NCI-H2171 (cell line): ENCODE measurements around the gene NKG7.

ENCODE experiments used
- DNase-seq: peaks from one replicate; lab custom pipeline; 2025; lab: John Stamatoyannopoulos, UW

NKG7 gene

DNA sequence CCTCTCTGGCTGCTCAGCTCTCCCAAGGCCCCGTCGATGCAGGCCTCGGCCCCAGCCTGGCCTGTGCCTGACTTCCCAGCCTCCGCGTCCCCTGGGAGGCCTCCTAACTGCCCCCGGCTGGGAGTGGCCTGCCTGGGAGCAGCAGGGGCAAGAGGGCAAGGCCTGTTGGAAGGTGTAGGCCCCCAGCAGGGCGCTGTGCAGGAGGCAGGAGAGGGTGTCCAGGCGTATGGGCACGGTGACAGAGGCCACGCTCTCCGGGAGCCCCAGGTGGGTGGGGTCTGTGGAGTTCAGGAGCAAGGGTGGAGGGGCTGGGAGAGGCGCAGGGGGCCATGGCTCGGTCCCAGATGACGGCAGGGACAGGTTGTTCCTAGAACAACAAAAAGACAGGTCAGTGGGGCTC, 16.7 kb upstream of the NKG7 start:
- DNase-seq = no peak

DNA sequence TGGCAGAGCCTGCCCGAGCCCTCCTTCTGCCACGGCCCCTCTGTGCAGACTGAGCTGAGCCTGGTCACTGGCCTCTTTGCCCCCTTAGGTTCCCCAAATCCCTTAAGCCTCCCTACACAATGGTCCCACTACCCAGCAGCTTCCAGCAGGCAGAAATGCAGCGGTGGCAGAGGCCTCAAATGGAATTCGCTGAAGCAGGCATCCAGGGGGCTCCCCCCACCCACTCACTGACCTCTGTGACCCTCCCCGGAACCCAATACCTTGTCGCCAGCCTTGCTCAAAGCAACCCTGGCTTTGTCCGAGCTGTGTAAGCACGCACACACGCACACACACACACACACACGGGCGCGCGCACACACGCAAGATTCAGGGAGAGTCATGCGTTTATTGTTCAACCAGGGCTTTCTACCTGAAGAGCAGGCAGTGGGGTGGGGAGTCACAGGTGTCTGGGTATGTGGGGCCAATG, 15.5 kb upstream of the NKG7 start, which contains the start of gene LIM2:
TSS of gene LIM2 (minus strand) at position 51 of the 466 bp plus-strand sequence. CDS start 531 bp downstream, outside the sequence.
- DNase-seq = no peak

DNA sequence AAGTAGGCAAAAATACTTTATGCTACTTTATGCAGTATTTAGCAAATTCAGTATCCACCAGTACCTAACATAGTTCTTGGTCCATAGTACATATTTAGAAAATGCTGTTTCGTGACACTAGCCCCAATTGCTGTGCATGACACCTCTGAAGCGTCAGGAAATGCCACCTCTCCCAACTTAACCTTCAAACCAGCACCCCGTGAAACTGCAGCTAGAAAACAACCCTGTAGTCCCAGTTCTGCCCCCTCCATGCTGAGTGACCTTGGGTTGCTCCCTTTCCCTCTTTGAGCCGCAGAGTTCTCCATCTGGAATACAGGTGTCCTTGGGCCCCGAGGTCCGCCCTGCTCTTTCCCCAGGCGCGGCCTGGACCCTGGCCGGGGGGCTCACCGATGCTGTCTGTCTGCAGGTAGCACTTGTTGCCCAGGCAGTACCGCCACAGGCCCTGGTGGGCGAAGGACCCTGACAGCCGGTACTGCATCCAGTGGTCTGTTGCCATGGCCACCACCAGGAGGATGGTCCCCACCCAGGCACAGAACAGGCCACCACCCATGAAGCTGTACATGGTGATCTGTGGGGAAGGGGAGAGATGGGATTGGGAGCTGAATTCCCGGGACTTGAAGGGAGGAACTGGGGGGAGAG, 14.5 kb upstream of the NKG7 start:
- DNase-seq = no peak

DNA sequence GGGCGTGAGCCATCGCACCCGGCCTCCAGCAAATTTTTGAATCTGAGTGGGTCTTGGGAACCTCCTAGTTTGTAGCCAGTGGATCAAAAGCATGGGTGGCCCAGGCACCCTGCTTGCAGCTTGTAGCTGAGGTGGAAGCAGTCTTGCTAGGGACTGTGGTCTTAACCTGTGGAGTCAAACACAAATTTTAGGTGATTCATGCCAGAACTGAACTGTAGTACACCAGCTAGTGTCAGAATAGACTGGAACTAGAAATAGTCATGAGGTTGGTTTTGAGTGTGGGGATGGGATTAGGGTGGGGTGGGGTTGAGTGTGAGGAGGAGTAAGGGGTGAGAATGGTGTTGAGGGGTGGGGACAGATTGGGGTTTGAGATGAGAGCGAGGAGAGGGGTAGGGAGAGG, 9.6 kb upstream of the NKG7 start:
- no peak for DNase-seq

DNA sequence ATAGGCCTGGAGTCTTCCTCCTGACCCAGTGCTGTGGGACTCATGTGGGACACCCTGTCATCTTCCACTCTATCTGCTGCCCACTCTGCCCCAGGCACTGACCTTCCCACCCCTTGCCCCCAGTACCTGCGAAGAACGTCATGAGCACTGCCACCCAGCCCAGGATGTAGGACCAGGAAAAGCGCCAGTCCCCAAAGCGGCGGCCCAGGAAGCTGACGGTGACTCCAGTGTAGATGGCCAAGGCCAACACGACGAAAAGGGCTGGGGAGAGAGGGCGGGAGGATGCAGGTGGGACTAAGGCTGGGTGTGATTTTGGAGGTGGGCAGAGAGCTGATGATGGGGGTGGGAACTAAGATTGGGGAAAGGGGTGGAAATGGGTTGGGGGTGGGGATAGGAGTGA, 7.9 kb upstream of the NKG7 start:
- DNase-seq = no peak

DNA sequence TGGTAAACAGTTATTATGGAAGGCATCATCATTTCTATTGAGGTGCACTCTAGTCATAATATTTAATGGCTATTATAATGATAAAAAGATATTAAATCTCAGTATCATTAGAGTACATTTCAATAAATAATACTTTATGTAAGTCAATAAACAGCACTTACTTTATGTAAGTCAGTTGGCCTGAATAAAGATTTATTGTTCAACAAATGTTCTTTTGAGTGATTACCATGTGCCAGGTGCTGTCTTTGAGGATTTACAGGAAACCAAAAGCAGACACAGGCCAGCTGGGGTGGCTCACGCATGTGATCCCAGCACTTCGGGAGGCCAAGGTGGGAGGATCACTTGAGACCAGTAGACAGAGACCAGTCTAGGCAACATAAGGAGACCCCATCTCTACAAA, 5.0 kb upstream of the NKG7 start:
- DNase-seq = no peak

DNA sequence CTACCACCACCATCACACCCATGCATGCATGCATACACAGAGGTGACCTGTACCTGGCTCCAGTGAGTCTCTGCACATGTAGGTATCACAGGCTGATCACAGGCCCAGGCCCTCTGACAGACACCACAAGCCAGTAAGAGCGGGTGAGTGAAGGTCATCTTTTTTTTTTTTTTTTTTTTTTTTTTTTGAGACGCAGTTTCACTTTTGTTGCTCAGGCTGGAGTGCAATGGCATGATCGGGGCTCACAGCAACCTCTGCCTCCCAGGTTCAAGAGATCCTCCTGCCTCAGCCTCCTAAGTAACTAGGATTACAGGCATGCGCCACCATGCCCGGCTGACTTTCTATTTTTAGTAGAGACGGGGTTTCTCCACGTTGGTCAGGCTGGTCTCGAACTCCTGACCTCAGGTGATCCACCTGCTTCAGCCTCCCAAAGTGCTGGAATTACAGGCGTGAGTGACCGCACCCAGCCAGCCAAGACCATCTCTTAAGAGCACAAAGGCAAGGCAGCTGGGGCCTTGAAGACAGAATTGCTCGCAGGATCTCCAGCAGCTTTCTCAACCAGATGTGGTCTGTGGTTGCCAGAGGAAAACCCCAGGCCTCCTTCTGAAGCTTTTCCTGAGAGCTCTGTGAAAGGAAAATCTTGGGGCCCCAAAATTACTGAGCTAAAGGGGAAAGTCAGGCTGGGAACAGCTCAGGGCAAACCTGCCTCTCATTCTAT, 3.2 kb upstream of the NKG7 start:
- no peak for DNase-seq

DNA sequence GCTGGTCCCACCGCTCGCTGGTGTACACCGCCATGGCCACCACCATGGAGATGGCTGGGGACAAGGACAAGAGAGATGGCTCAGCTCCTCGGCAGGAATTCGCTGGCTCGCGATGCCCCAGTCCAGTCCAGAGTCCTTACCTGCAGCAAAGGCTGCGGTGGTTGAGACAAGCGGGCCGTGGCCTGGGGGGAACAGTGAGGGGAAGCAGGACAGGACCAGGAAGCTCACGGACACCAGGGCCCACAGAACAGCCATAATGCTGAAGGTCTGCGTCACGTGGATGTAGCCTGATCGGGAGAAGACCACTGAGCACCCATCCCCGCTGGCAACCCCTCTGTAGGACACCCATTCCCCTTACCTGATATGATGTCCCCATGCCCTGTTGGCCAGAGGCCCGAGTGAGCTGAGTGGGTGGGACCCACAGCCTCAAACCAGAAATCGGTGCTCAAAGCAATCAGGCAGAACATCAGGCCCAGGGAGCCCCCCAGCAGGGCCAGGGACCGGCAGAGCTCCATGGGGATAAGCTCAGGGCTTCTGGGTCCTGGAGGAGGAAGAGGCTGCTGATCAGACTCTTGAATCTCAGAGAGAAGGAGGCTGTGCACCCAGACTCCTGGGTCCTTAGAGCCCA, 319 bp downstream of the NKG7 start:
- DNase-seq = no peak

DNA sequence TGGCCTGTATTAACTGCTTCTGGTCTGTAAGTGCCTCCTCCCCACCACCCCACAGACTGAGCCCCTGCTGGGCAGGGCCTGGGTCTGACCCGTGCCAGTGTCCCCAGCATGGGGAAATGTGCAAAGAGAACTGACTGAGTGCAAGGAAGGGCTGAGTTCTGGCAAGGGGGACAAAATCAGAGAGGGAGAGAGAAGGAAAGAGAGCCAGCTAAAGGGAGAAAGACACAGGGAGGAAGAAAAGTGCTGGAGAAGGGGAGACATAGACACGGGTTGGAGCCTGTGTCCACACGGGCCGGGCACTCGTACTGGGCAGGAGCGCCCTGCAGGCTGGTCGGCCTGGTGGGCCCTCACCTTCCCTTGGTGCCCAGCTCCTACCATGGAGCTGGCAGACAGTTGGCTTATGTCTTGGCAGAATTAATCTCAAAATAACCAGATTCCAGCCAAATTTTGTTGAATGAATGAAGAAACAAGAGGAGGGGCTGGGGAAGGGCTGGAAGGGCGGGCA, 1.2 kb downstream of the NKG7 start:
- no peak for DNase-seq

DNA sequence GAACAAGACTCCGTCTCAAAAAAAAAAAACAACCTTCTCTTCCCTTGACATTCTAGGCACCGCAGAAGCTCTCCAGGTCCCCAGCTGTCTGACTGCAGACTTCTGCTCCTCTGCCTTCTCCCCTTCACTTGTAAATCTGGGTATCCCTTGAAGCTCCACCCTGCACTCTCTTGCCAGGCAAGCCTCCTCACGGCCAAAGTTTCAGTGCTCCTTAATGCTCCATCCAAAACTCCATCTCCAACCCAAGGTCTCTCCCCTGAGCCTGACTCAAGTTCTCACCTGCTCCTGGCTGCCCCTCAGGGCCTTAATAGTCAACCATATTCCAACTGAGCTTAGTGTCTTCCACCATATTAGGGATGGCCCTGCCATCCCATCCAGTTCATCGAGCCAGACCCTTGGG, 2.2 kb downstream of the NKG7 start:
- no peak for DNase-seq

DNA sequence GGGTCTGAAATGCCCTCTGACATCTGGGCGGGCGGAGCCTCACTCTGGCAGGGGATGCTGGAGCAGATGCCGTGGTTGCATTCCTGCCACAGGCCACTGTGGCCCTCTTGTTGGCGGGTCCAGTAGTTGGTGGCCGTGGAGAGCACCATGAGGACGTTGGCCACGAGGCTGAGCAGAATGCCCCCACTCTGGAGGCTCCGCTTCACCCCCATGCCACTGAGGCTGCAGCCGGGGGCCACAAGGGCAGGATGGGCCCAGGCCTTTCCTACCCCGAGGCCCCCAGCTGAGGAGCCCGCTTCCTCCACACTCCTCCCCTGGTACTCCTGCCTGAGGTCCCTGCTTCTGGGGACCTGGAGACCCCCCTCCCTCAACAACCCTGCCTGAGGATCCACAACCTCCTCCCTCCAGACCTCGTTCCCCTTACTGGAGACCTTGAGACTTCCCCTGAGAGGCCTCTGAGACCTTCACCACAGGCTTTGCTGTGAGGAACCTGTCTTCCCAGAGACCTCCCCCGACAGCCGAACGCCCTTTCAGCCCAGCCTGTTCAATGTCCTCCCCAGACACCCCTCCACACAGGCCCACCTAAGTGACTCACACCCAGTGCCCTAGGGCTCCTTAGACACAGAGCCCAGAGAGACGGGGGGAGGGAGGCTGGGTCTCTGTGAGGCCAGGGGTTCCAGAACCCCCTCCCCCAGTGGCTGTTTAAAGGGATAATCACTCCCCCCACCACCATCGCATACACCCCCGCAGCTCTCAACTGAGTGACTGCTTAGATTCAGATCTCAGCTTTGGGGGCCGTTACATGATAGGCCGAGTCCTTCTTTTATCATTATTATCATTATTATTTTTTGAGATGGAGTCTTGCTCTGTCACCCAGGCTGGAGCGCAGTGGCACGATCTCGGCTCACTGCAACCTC, 3.8 kb downstream of the NKG7 start, which contains the start of gene CLDND2:
TSS of gene CLDND2 (minus strand) at position 638 of the 917 bp plus-strand sequence. CDS start at position 212, 426 bp downstream.
- no peak for DNase-seq

DNA sequence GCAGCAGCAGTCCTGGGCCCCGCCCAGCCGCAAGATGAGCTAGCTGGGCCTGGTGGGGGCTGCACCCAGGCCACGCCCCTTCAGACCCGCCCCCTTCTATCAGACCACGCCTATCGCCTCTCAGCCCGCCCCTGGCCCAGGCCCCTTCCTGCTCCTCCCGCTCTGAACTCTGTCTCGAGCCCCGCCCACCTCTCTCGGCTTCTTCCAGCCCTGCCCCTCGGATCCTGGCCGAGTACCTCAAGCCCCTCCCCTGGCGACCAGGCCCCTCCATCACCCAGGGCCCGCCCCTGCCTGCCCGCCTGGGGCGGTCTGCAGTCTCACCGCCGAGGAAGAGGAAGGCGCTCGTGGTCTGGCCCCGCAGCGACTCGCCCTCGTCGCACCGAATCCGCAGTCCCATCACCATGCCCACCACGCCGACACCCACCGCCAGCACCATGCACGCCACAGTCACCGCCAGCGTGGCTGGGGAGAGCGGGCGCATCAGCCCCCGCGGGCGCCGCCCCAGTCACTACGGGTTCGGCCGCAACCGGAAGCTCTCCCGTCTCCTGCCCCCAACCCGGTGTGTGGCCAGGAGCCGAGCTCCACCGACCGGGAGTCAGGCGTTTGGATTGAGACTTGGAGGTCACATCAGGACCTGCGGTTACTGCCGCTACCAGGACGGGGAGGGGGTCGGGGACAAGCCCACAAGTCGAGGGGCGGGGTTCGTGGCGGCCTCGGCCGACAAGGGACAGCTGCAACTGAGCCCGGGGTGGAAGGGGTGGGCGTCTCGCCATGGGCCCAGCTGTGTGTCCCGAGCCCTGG, 4.7 kb downstream of the NKG7 start:
- peak; percentile 95 for DNase-seq

DNA sequence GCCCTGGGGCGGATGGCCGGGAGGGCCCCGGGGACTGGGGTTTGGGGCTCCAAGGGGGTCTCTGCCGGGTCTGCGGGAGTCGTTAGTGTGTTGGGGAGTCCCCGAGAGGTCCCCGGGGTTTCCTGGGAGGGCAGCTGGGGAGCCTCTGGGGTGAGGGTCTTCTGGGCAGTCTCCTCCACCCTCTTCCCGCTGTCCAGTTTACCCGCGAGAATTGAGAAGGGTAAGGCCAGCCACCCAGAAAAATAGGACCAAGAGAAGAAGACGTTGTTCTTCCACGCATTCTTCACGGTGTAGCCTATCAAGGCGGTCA, 5.2 kb downstream of the NKG7 start:
- DNase-seq = no peak

DNA sequence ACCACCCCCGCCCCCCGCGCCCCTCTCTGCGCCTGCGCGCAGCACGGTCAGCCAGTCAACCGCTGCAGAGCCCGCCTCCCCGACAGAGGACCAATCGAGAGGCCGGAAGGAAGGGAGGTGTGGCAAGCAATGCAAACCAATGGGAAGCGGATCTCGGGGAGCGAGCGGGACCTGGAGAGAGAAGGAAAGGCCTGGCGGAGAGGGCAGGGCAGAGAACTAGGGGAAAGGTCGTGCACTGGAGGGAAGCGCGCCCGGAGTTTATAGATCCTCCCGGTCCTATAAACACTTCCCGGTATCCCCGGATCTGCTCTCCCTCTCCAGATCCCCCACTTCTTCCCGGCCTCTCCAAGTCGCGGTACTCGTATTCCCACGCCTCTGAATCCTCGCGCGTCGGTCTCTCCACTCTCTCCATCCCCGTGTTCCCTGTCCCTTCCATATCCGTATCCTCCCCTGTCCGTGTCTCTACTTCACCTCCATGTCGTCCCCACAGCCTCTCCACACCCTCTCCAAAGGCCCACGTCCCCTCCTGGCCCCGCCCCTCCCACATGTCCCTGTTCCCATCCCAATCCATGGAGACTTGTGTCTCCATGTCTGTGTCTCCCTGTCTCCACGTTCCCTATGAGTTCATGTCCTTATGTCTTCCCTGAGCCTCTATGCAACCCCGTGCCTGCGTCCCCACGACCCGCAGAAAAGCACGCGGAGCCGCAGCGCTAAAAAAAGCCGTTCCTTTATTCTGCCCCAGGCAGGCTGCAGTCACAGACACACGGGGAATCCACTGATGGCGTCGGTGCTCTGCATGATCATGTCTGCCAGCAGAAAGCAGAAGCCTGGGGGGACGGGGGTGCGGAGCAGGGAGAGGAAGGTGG, 5.8 kb downstream of the NKG7 start:
- peak; percentile 96 for DNase-seq

DNA sequence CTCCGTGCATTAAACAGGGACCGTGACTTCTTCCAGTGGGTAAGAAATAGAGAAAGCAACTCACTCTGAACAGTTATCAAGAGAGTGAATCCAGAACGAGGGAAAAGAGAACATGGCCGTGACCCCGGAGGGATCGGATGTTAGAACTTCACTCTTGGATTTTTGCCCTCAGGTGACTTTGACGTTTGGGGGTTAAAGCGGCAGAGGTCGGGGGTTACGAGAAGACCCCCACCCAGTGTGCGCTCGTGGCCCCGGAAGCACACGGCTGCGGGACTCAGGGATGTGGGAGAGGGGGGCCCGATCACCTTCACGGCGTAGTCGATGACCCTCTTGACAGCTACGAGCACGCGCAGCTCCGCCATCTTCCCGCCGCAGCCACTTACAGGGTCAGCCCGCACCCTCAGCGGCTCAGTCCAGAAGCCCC, 6.5 kb downstream of the NKG7 start, which contains the start of gene ETFB:
TSS of gene ETFB (minus strand) at position 424 of the 424 bp plus-strand sequence. CDS start at position 362, 62 bp downstream.
- no peak for DNase-seq

DNA sequence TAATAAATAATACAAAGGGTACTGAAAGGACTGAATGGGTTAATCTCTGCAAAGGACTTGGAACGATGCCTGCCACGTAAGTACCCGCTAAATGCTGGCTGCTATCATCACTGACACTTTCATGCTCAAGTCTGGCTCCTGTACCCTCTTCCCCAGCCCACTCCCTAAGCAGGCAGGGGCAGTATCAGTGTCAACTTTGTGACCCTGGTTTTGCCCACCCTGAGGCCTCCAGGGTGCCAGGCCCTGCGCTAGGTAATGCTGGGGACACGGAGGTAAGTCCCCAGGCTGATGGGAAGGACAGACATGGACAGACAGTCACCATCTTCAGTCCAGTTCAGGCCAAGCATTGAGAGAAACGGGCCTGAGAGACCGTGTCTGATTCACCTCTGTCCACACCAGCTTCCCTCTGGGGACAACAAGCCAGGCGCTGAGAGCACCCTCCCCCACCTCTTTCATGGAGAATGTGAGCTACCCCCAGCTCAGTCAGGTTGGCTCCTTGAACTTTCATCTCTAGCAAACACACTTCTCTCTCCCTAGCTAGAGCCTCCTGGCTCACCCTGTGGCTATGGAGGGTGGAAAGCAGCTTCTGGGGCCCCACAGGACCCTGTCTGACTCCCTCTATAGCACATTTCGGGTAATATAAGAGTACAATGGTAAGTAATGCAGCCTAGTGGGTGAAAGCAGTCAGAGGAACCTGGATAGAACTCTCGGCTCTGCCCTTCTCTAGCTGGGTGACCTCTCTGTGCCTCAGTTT, 7.1 kb downstream of the NKG7 start:
- DNase-seq = no peak

DNA sequence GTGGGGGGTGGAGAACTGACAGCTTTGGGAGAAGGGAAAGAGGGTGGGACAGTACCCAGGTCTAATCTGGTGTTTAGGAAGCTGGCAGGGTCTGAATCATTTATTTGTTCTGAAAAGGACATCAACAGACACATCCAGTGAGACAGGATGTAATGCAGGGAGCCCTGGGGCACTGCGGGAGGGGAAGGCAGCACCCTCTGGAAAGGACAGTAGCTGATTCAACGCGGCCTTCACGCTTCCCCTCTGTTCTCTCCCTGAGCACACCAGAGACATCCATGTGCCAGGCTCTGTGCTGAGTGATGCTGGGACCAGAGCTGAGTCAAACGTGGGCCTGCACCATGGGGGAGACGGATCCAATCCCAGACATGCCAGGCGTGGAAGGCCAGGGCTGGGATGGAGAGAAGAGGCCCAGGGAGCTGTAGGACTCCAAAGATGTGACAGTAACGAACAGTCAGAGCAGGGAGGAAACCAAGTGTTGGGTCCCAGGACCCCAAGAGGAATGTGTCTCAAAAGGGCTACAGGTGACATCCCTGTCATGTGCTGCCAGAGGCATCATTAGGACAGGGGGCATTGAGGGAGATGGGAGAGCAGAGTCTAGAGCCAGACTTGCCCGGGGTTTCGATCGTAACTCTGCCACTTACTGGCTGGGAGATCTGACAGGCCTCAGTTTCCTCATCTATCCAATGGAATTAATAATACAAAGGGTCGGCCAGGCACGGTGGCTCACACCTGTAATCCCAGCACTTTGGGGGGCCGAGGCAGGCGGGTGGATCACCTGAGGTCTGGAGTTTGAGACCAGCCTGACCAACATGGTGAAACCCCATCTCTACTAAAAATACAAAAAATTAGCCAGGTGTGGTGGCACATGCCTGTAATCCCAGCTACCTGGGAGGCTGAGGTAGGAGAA, 8.0 kb downstream of the NKG7 start:
- no peak for DNase-seq

DNA sequence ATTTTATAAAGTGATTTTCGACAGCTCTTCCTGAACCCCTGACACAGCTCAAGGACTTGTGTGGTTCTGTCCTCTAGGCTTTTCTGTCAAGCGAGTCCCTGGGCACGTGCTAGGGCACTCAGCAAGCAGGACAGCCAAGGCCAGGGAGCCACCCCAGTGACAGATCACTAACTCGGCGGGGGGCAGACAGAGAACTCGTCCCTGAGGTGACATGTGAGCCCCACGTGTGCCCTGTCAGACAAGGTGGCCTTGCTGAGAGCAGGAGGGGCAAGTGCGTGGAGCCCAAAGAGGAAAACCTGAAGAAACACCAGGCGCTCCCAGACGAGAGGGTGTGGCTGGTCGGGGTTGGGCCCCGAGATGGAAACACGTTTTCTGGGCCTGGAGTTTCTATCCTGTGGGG, 11.2 kb downstream of the NKG7 start:
- DNase-seq = no peak
